Activated T-cell treated with anti-CD3 and anti-CD28 coated beads, Interleukin-2, amount 50 U/mL, for 72 hours (primary cell): ENCODE results near the gene RXRG. TPM values are rescaled to one million over a fixed set of nuclear protein-coding genes. Genes with fewer than 3 reads are reported as not detected.

Source experiments
- ATAC-seq, 2 donors: fragments of 150-1000 bp; cut with Tn5 transposase; replicated peaks in 1 of 2; 2 replicates each; pipeline ENCODE4 v1.10.0; 2021; ENCODE audit warnings: moderate library complexity in 2 of 2, mild to moderate bottlenecking in 1 of 2
- DNase-seq, 2 donors: peaks; one replicate each; pipeline ENCODE4 v3.0.0; 2021 to 2022; ENCODE audit warnings: mixed read lengths in 1 of 2
- H3K27ac Mint-ChIP-seq: one replicate; pipeline ENCODE4 v1.8.0; 2022; ENCODE audit warnings: mild to moderate bottlenecking, moderate library complexity, mixed read lengths
- H3K27me3 Mint-ChIP-seq: one replicate; pipeline ENCODE4 v1.8.0; 2022; ENCODE audit warnings: low read depth, mixed read lengths
- H3K36me3 Mint-ChIP-seq, 2 donors: one replicate each; pipeline ENCODE4 v1.8.0; 2022; ENCODE audit warnings: mixed read lengths in 2 of 2, mild to moderate bottlenecking in 1 of 2; ENCODE audit not compliant: insufficient read depth in 2 of 2
- H3K4me1 Mint-ChIP-seq: one replicate; pipeline ENCODE4 v1.8.0; 2022; ENCODE audit warnings: low read depth, mixed read lengths
- H3K4me3 Mint-ChIP-seq, 2 donors: one replicate each; pipeline ENCODE4 v1.8.0; 2022; ENCODE audit warnings: mild to moderate bottlenecking in 2 of 2, mixed read lengths in 2 of 2, moderate library complexity in 2 of 2
- H3K9me3 Mint-ChIP-seq, 2 donors: one replicate each; pipeline ENCODE4 v1.8.0; 2022; ENCODE audit warnings: mixed read lengths in 2 of 2
- total RNA-seq, 2 donors: library from RNA; stranded (reverse); gene quantifications; one replicate each; pipeline ENCODE4 v1.2.3, GENCODE V29; 2022

RXRG gene
- total RNA-seq, 2 donors from 2014 or later = not detected

GRCh38 chr1:165369255-165369848 lies 75.6 kb downstream of the RXRG start:
- DNase-seq = peak; percentile 51 to 54
- H3K4me3 Mint-ChIP-seq = no peak overlapping the region
- H3K27me3 Mint-ChIP-seq = peaks cover 78% of the 10 kb centered on the region
- no peak overlapping the region for H3K27ac Mint-ChIP-seq
- H3K9me3 Mint-ChIP-seq = peaks cover 0 to 2% of the 10 kb centered on the region in 2 donors
- H3K36me3 Mint-ChIP-seq = no peaks in the 10 kb centered on the region
- ATAC-seq = peak; percentile 51 to 56
- H3K4me1 Mint-ChIP-seq = no peaks in the 10 kb centered on the region

GRCh38 chr1:165367375-165367993 lies 77.4 kb downstream of the RXRG start:
- H3K4me3 Mint-ChIP-seq = no peak overlapping the region
- DNase-seq (peak; percentile 73 to 75), ATAC-seq (peak; percentile 50 to 70)
- H3K9me3 Mint-ChIP-seq = peaks cover 0 to 2% of the 10 kb centered on the region in 2 donors
- no peaks in the 10 kb centered on the region for H3K4me1 Mint-ChIP-seq
- H3K27me3 Mint-ChIP-seq = peaks cover 71% of the 10 kb centered on the region
- H3K36me3 Mint-ChIP-seq = no peaks in the 10 kb centered on the region
- no peak overlapping the region for H3K27ac Mint-ChIP-seq

GRCh38 chr1:165365341-165365740 lies 79.6 kb downstream of the RXRG start:
- H3K36me3 Mint-ChIP-seq = no peaks in the 10 kb centered on the region
- H3K27ac Mint-ChIP-seq = no peak overlapping the region
- H3K9me3 Mint-ChIP-seq = peaks cover 0 to 2% of the 10 kb centered on the region in 2 donors
- H3K4me3 Mint-ChIP-seq = no peak overlapping the region
- H3K4me1 Mint-ChIP-seq = no peaks in the 10 kb centered on the region
- DNase-seq (no peak), ATAC-seq (no peak)
- H3K27me3 Mint-ChIP-seq = peaks cover 59% of the 10 kb centered on the region

GRCh38 chr1:165364568-165365133 lies 80.3 kb downstream of the RXRG start:
- no peaks in the 10 kb centered on the region for H3K36me3 Mint-ChIP-seq
- no peaks in the 10 kb centered on the region for H3K9me3 Mint-ChIP-seq
- DNase-seq (no peak), ATAC-seq (no peak)
- no peak overlapping the region for H3K4me3 Mint-ChIP-seq
- H3K27ac Mint-ChIP-seq = no peak overlapping the region
- H3K27me3 Mint-ChIP-seq = peaks cover 62% of the 10 kb centered on the region
- H3K4me1 Mint-ChIP-seq = no peaks in the 10 kb centered on the region

- H3K27ac Mint-ChIP-seq = no peak overlapping the region
- peaks cover 17% of the 10 kb centered on the region for H3K4me1 Mint-ChIP-seq
- DNase-seq (no peak), ATAC-seq (no peak)
- peaks cover 79% of the 10 kb centered on the region for H3K27me3 Mint-ChIP-seq
- no peaks in the 10 kb centered on the region for H3K36me3 Mint-ChIP-seq
- H3K9me3 Mint-ChIP-seq = no peaks in the 10 kb centered on the region
- H3K4me3 Mint-ChIP-seq = peak overlapping the region in 1 of 2 donors; percentile 31
Measured at GRCh38 chr1:165356876-165357275, 88.0 kb downstream of the RXRG start.

- Mint-ChIP-seq H3K27ac (no peak within 1 kb of the TSS), H3K4me3 (peak within 1 kb of the TSS; percentile 36 to 44), H3K4me1 (peaks cover 17% of the 10 kb centered on the region), H3K36me3 (no peaks in the 10 kb centered on the region), H3K27me3 (peaks cover 79% of the 10 kb centered on the region), H3K9me3 (no peaks in the 10 kb centered on the region)
- DNase-seq (no peak), ATAC-seq (no peak)
Measured at GRCh38 chr1:165355977-165356811, 88.7 kb downstream of the RXRG start, which contains the start of gene LMX1A. Gene LMX1A, minus strand, starts transcription at chr1:165356715. Its CDS starts 1,156 bp downstream, at chr1:165355559.

GRCh38 chr1:165355139-165355976 lies 89.6 kb downstream of the RXRG start:
- Mint-ChIP-seq H3K36me3 (no peaks in the 10 kb centered on the region), H3K27ac (peak overlapping the region; percentile 13), H3K9me3 (no peaks in the 10 kb centered on the region), H3K4me3 (peak overlapping the region; percentile 36 to 44), H3K27me3 (peaks cover 83% of the 10 kb centered on the region), H3K4me1 (peaks cover 17% of the 10 kb centered on the region)
- DNase-seq = no peak
- ATAC-seq = no peak

- DNase-seq (no peak), ATAC-seq (no peak)
- H3K27ac Mint-ChIP-seq = no peak overlapping the region
- peaks cover 83% of the 10 kb centered on the region for H3K27me3 Mint-ChIP-seq
- no peaks in the 10 kb centered on the region for H3K36me3 Mint-ChIP-seq
- peaks cover 17% of the 10 kb centered on the region for H3K4me1 Mint-ChIP-seq
- no peak overlapping the region for H3K4me3 Mint-ChIP-seq
- no peaks in the 10 kb centered on the region for H3K9me3 Mint-ChIP-seq
Measured at GRCh38 chr1:165354739-165355138, 90.2 kb downstream of the RXRG start.

GRCh38 chr1:165353731-165354671 lies 90.9 kb downstream of the RXRG start:
- Mint-ChIP-seq H3K27ac (peak overlapping the region; percentile 28), H3K9me3 (no peaks in the 10 kb centered on the region), H3K36me3 (no peaks in the 10 kb centered on the region), H3K4me3 (peak overlapping the region in 1 of 2 donors; percentile 66), H3K27me3 (peaks cover 83% of the 10 kb centered on the region), H3K4me1 (peaks cover 17% of the 10 kb centered on the region)
- ATAC-seq (no peak), DNase-seq (no peak)

- H3K27me3 Mint-ChIP-seq = peaks cover 85% of the 10 kb centered on the region
- no peaks in the 10 kb centered on the region for H3K9me3 Mint-ChIP-seq
- H3K4me3 Mint-ChIP-seq = no peak overlapping the region
- H3K36me3 Mint-ChIP-seq = no peaks in the 10 kb centered on the region
- DNase-seq (no peak), ATAC-seq (no peak)
- peaks cover 17% of the 10 kb centered on the region for H3K4me1 Mint-ChIP-seq
- peak overlapping the region; percentile 22 for H3K27ac Mint-ChIP-seq
Measured at GRCh38 chr1:165352442-165353293, 92.3 kb downstream of the RXRG start.

GRCh38 chr1:165351863-165352441 lies 93.0 kb downstream of the RXRG start:
- H3K36me3 Mint-ChIP-seq = no peaks in the 10 kb centered on the region
- no peak overlapping the region for H3K27ac Mint-ChIP-seq
- H3K4me1 Mint-ChIP-seq = peaks cover 17% of the 10 kb centered on the region
- H3K9me3 Mint-ChIP-seq = no peaks in the 10 kb centered on the region
- H3K4me3 Mint-ChIP-seq = no peak overlapping the region
- H3K27me3 Mint-ChIP-seq = peaks cover 85% of the 10 kb centered on the region
- DNase-seq = no peak
- no peak for ATAC-seq
